Measurements from ENCODE around the gene NSG1.

DNA sequence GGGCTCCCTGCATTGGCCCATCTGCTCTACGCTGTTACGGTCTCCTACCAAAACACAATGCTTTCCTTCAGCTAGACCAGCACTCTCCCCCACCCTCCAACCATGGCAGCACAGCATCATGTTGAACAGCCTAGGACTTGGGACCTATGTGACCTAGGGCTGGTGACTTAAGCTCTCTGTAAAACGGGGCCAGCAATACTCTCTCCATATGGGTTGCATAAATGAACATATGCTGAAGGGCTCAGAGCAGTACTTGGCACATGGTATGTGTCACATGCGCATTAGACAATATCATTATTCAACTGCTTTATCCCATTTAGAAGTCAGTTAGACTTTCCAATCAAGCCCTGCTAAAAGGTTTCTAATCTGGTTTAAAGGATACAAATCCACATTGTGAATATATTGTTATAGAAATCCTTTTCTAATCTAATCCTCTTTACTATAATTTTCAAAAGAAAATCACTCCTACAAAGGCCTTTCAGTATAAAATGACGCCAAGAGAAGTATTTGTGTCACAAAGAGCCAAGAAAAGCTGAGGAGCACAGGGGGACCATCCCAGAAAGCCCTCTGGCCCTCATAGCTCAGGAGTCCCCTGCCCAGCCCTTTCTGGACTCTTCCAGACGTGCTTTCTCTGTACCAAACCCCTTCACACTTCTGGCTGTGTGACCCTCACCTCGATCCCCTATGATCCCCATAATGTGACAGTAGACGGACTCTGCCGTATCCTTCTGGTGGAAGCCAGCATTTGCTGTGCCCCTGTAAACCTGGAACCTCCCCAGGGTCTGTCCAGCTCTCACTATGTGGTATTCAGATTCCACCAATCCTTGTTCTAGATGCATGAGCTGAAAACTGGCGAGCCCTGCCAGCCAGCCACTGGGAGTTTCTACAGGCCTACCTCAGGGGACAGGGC is 42.3 kb downstream of the NSG1 start:
- TF ChIP-seq EZH2 (IDR thresholded peaks at IDR 0.05) (no peak), POLR2AphosphoS5 (IDR thresholded peaks at IDR 0.05; ENCODE audit: borderline replicate concordance, low read depth, low read length) (no peak)

All from SK-N-MC (cell line).